K562 (cell line): ENCODE measurements around the gene ERVMER34-1. TPM values are rescaled to one million over a fixed set of nuclear protein-coding genes. Genes with fewer than 3 reads are reported as not detected.

Experiments used
- ATAC-seq: fragments of 200-7000 bp; cut with Tn5 transposase; 3 replicates; pipeline ENCODE4 v1.9.1; 2020; ENCODE audit warnings: moderate library complexity
- BruUV-seq: library from RNA; stranded (reverse); fragments of 400-500 nt; replicated peaks from 2 replicates; lab custom pipeline; 2021; lab: Mats Ljungman, UMichigan
- CTCF ChIA-PET: fragments of 300-600 bp; formaldehyde crosslinking; extraction: SDS; loops from one replicate; lab custom pipeline; 2021; ENCODE audit warnings: low intra/inter-chr PET ratio; lab: Yijun Ruan, JAX
- POLR2A ChIA-PET: fragments of 300-600, 350-650 bp; sonication (Branson Sonifier 250); formaldehyde crosslinking; extraction: SDS; loops from one replicate; lab custom pipeline; 2021; ENCODE audit warnings: antibody characterized with exemption, inconsistent platforms; lab: Yijun Ruan, JAX
- DNase-seq, 4 experiments: peaks; one replicate each; pipeline versions ENCODE4 v3.0.0 to v3.0.0-alpha.2; 2011 to 2018; ENCODE audit warnings: low spot score in 3 of 4, mixed read lengths in 3 of 4; ENCODE audit errors: extremely low read depth in 1 of 4
- FAIRE-seq: peaks from 2 replicates; lab custom pipeline; 2011; peaks lifted over from hg19 to GRCh38; lab: Jason Lieb, UNC
- H2AFZ ChIP-seq: 2 replicates; pipeline ENCODE4 v1.6.0; 2011; ENCODE audit warnings: low read depth, low read length, control low read depth, inconsistent platforms
- H3K27ac ChIP-seq: fragments of 200-600 bp; 3 replicates; pipeline ENCODE4 v1.8.0; 2011; ENCODE audit warnings: low read depth, mild to moderate bottlenecking, control low read depth, inconsistent platforms, low read length, moderate library complexity, mixed read lengths; ENCODE audit errors: extremely low read depth
- H3K27me3 ChIP-seq, 2 experiments: fragments of 300-600 bp in 1 of 2; 2 replicates in 1 of 2; 3 replicates in 1 of 2; pipeline versions ENCODE4 v1.6.0 to v1.8.0; 2011; ENCODE audit warnings: inconsistent platforms in 2 of 2, low read length in 2 of 2, mild to moderate bottlenecking in 1 of 2, mixed read lengths in 1 of 2, moderate library complexity in 1 of 2; ENCODE audit not compliant: control insufficient read depth in 2 of 2, insufficient read depth in 2 of 2
- H3K36me3 ChIP-seq: fragments of 300-600 bp; 3 replicates; pipeline ENCODE4 v1.8.0; 2011; ENCODE audit warnings: mild to moderate bottlenecking, low read length, inconsistent platforms; ENCODE audit not compliant: control insufficient read depth, insufficient read depth
- H3K4me1 ChIP-seq, 2 experiments: fragments of 200-600 bp in 1 of 2; replicated peaks in 1 of 2; 2 replicates in 1 of 2; 3 replicates in 1 of 2; pipeline versions ENCODE4 v1.5.1 to v1.8.0; 2011; ENCODE audit warnings: inconsistent platforms in 2 of 2, low read length in 2 of 2, mild to moderate bottlenecking in 1 of 2, mixed read lengths in 1 of 2, moderate library complexity in 1 of 2; ENCODE audit not compliant: control insufficient read depth in 2 of 2, insufficient read depth in 2 of 2
- H3K4me2 ChIP-seq: 2 replicates; pipeline ENCODE4 v1.6.1; 2011; ENCODE audit warnings: low read length, control low read depth, inconsistent platforms, mixed read lengths; ENCODE audit not compliant: insufficient read depth
- H3K4me3 ChIP-seq: fragments of 200-600 bp; sonication (generic), shearing (Covaris generic); 2 replicates; pipeline ENCODE4 v1.5.1; 2016; ENCODE audit warnings: control low read depth, inconsistent platforms
- H3K79me2 ChIP-seq: fragments of 200-600 bp; 3 replicates; pipeline ENCODE4 v1.8.0; 2011; ENCODE audit warnings: low read length, inconsistent platforms; ENCODE audit not compliant: control insufficient read depth, insufficient read depth
- H3K9ac ChIP-seq, 2 experiments: 2 replicates each; pipeline versions ENCODE4 v1.6.0 to v1.6.1; 2011; ENCODE audit warnings: low read depth in 2 of 2, low read length in 2 of 2, control low read depth in 1 of 2, inconsistent platforms in 1 of 2, mild to moderate bottlenecking in 1 of 2, mixed read lengths in 1 of 2; ENCODE audit not compliant: insufficient read depth in 1 of 2
- H3K9me1 ChIP-seq: one replicate; pipeline ENCODE4 v1.6.0; 2011; ENCODE audit warnings: inconsistent platforms, mild to moderate bottlenecking, low read length, moderate library complexity; ENCODE audit not compliant: control insufficient read depth, insufficient read depth
- H3K9me3 ChIP-seq: replicated peaks from 2 replicates; pipeline ENCODE4 v1.5.1; 2011; ENCODE audit warnings: low read depth, low read length, inconsistent platforms; ENCODE audit not compliant: control insufficient read depth, insufficient read depth
- H4K20me1 ChIP-seq: replicated peaks from 2 replicates; pipeline ENCODE4 v1.6.1; 2011; ENCODE audit warnings: low read length, inconsistent platforms, mixed read lengths; ENCODE audit not compliant: control insufficient read depth, insufficient read depth
- CEBPB ChIP-seq: fragments of 450-650 bp; IDR thresholded peaks from 2 replicates; pipeline ENCODE4 v1.6.1; 2016; ENCODE audit warnings: missing genetic modification characterization, missing compliant biosample characterization
- MEF2D ChIP-seq: conservative IDR thresholded peaks from 2 replicates; pipeline ENCODE4 v1.6.1; 2016; ENCODE audit warnings: low read depth, missing genetic modification characterization, missing compliant biosample characterization
- SREBF2 ChIP-seq: sonication (generic); formaldehyde crosslinking; IDR thresholded peaks from 2 replicates; pipeline ENCODE4 v1.4.0; 2020; ENCODE audit warnings: mild to moderate bottlenecking, missing genetic modification reagents
- SUPT5H ChIP-seq: fragments of 450-650 bp; IDR thresholded peaks from 2 replicates; pipeline ENCODE4 v1.6.1; 2016
- WGBS: fragments of 100-300 bp; shearing (Covaris generic); methylation state at CpG from one replicate; pipeline ENCODE4 v1.1.6; 2016; ENCODE audit warnings: low coverage, mixed read lengths; ENCODE audit not compliant: insufficient coverage; ENCODE audit errors: missing lambda C conversion rate; 5-methylcytosine and 5-hydroxymethylcytosine counted together
- in situ Hi-C: fragments of 300-500 bp; cut with MboI; formaldehyde crosslinking; loops from 4 replicates; pipeline ENCODE4 v1.15.0; 2018; ENCODE audit warnings: inconsistent platforms, mixed read lengths
- intact Hi-C: fragments of 100-400 bp; cut with micrococcal nuclease; formaldehyde crosslinking; loops from 2 replicates; pipeline ENCODE4 v1.14.2; 2022
- polyA plus RNA-seq, 8 experiments: library from polyadenylated mRNA; depleted of rRNA in 4 of 8; stranded (reverse) in 5 of 8; unstranded in 3 of 8; fragments of >200 nt; fragmentation: Nextera tagmentation in 2 of 8; fragmentation: Illumina TruSeq in 1 of 8; extraction: Ambion mirVana in 2 of 8; extraction: Trizol in 1 of 8; gene quantifications; 2 replicates each; pipeline versions ENCODE4 v1.2.1 to v1.2.3, GENCODE V29; 2011 to 2014; ENCODE audit warnings: inconsistent platforms in 1 of 8, missing spikeins in 1 of 8
- total RNA-seq, 7 experiments: library from RNA; depleted of rRNA in 6 of 7; stranded (reverse); fragments of >200 nt in 6 of 7; fragmentation: Illumina TruSeq in 2 of 7; extraction: Trizol in 2 of 7; gene quantifications; 2 replicates each; pipeline versions ENCODE4 v1.2.1 to v1.2.3, GENCODE V29; 2011 to 2021; ENCODE audit warnings: low replicate concordance in 1 of 7

The ERVMER34-1 gene
- total and polyA plus RNA-seq, 9 of the 15 experiments (the other 6 are each of a cell fraction or from before 2014, with no cell fraction given), result 0.04 to 0.57 (median 0.25) TPM

GRCh38 chr4:52748432-52748831, 2.8 kb downstream of the ERVMER34-1 start:
- WGBS, result 17% methylated on average over 6 of the region's 6 CpGs
- BruUV-seq, result no TSS peak
- Histone ChIP-seq H3K27ac (no peak overlapping the region), H3K4me3 (no peak overlapping the region), H3K9me1 (no peaks in the 10 kb centered on the region), H3K79me2 (no peaks in the 10 kb centered on the region), H4K20me1 (no peaks in the 10 kb centered on the region), H3K27me3 (peaks cover 27 to 56% of the 10 kb centered on the region in 2 experiments), H3K9me3 (no peaks in the 10 kb centered on the region), H3K4me1 (peaks cover 0 to 11% of the 10 kb centered on the region in 2 experiments; a peak in 3 of 5 replicates), H3K4me2 (no peak overlapping the region), H3K9ac (no peak overlapping the region), H2AFZ (no peak overlapping the region), H3K36me3 (no peaks in the 10 kb centered on the region)
- ATAC-seq, result no peak
- CTCF ChIA-PET, result no interaction called here
- no peak for TF ChIP-seq SREBF2
- TF ChIP-seq MEF2D (tag), result no peak
- intact Hi-C loops, result no loop called here
- no peak for FAIRE-seq
- no peak for DNase-seq
- in situ Hi-C loops, result no loop called here
- POLR2A ChIA-PET, result no interaction called here

GRCh38 chr4:52744588-52744987, 6.6 kb downstream of the ERVMER34-1 start:
- no peak for DNase-seq
- ATAC-seq, result no peak
- Histone ChIP-seq H3K79me2 (no peaks in the 10 kb centered on the region), H3K9me3 (no peaks in the 10 kb centered on the region), H3K4me1 (no peaks in the 10 kb centered on the region), H3K27ac (no peak overlapping the region), H3K4me2 (no peak overlapping the region), H3K4me3 (no peak overlapping the region), H4K20me1 (no peaks in the 10 kb centered on the region), H3K9ac (no peak overlapping the region), H3K36me3 (no peaks in the 10 kb centered on the region), H2AFZ (no peak overlapping the region), H3K27me3 (peaks cover 11 to 24% of the 10 kb centered on the region in 2 experiments; a peak in 3 of 5 replicates), H3K9me1 (no peaks in the 10 kb centered on the region)
- in situ Hi-C loops (no loop called here), intact Hi-C loops (no loop called here)
- CTCF ChIA-PET, result no interaction called here
- TF ChIP-seq SUPT5H (no peak), CEBPB (tag) (peak; percentile 35; the same call in 1 of the 2 replicates)
- 12% methylated on average over 5 of the region's 5 CpGs for WGBS
- POLR2A ChIA-PET, result no interaction called here
- no TSS peak for BruUV-seq
- FAIRE-seq, result no peak
